Heart left ventricle (tissue), 16 donors: ENCODE measurements around the gene LPP. TPM values are rescaled to one million over a fixed set of nuclear protein-coding genes. Genes with fewer than 3 reads are reported as not detected.

Experiments
- ATAC-seq, 4 donors: fragments of 200-7000 bp; cut with Tn5 transposase; one replicate each; pipeline ENCODE4 v1.9.1; 2020 to 2022; ENCODE audit warnings: moderate library complexity in 4 of 4, mild to moderate bottlenecking in 3 of 4, moderate number of reproducible peaks in 1 of 4
- DNase-seq, 5 donors: peaks; one replicate each; pipeline ENCODE4 v3.0.0-alpha.2; 2020
- H3K27ac ChIP-seq, 12 donors: fragments of 200-600 bp; sonication (generic) in 4 of 12; one replicate each; pipeline versions ENCODE4 v1.5.0 to v1.8.0; 2016 to 2022; ENCODE audit warnings: mild to moderate bottlenecking in 2 of 12
- H3K27me3 ChIP-seq, 9 donors: fragments of 200-600 bp; sonication (generic) in 2 of 9; one replicate each; pipeline versions ENCODE4 v1.5.1 to v1.8.0; 2016 to 2022; ENCODE audit warnings: mild to moderate bottlenecking in 3 of 9
- H3K36me3 ChIP-seq, 9 donors: fragments of 200-600 bp; sonication (generic) in 2 of 9; one replicate each; pipeline versions ENCODE4 v1.5.0 to v1.8.0; 2018 to 2022; ENCODE audit warnings: mild to moderate bottlenecking in 2 of 9
- H3K4me1 ChIP-seq, 12 donors: fragments of 200-600 bp; sonication (generic) in 4 of 12; one replicate each; pipeline versions ENCODE4 v1.5.0 to v1.8.0; 2016 to 2022; ENCODE audit warnings: mild to moderate bottlenecking in 3 of 12
- H3K4me3 ChIP-seq, 12 donors: fragments of 200-600 bp; sonication (generic) in 4 of 12; one replicate each; pipeline versions ENCODE4 v1.5.0 to v1.8.0; 2017 to 2022; ENCODE audit warnings: mild to moderate bottlenecking in 9 of 12, moderate library complexity in 4 of 12
- H3K9me3 ChIP-seq, 12 donors: fragments of 200-600 bp; sonication (generic) in 4 of 12; one replicate each; pipeline versions ENCODE4 v1.5.0 to v1.8.0; 2016 to 2022; ENCODE audit warnings: mild to moderate bottlenecking in 1 of 12
- POLR2A ChIP-seq, 2 donors: fragments of 450-650 bp; IDR thresholded peaks; one replicate each; pipeline ENCODE4 v1.6.1; 2017; ENCODE audit warnings: antibody characterized with exemption in 2 of 2, mild to moderate bottlenecking in 2 of 2, moderate library complexity in 2 of 2
- WGBS, 4 donors: extraction: QIAGEN DNeasy Blood & Tissue Kit in 2 of 4; methylation state at CpG; one replicate each; pipeline versions ENCODE4 v1.1.5 to v1.1.7; 2013 to 2018; 5-methylcytosine and 5-hydroxymethylcytosine counted together
- intact Hi-C, 10 donors: fragments of 100-400 bp; cut with DNase I; formaldehyde crosslinking; loops; one replicate each; pipeline versions ENCODE4 v1.11.1 to v1.14.2; 2022
- polyA plus RNA-seq, 2 donors: library from polyadenylated mRNA; stranded (reverse); fragments of 200-250 nt; gene quantifications; one replicate each; pipeline ENCODE4 v1.2.3, GENCODE V29; 2013
- total RNA-seq, 9 donors: library from RNA; depleted of rRNA in 2 of 9; stranded (reverse); fragments of >200 nt in 2 of 9; fragmentation: NEBNext Ultra II Directional in 3 of 9; extraction: Animal tissue kit (Norgen Biotek cat#: 25700) in 3 of 9; gene quantifications; one replicate each; pipeline versions ENCODE4 v1.1.0 to v1.2.4, GENCODE V29; 2016 to 2023
- TF ChIP-seq, protein P1 (sequence below), 12 donors: fragments of 200-600 bp; sonication (generic) in 4 of 12; IDR thresholded peaks; one replicate each; pipeline versions ENCODE4 v1.5.0 to v1.8.0; 2018 to 2022; ENCODE audit warnings: antibody characterized with exemption in 12 of 12, mild to moderate bottlenecking in 5 of 12
- donor health status: ischemic (EF 13 %, LVEDD 7.1; RV severe dilation, severe dysfunction).
- donor health status: healthy with polysubstance abuse.
- donor health status: DM: no; HTN: yes; CAD: no.
- donor health status: DM: no; HTN: no; CAD: no.
- donor health status: ischemic (EF 25% LVEDD 6.9; RV normal size, moderate dysfunction).
- donor health status: ischemic (EF 25% LVEDD 5.7; RV mildly dilated, moderate dysfunction).
- donor health status: healthy.
- donor health status: DM: yes; HTN: yes; CAD: no.
- donor health status: ischemic (EF 35%, LVEDD 5.7; RV mildly dilated, moderate dysfunction).
- donor health status: nonischemic (EF 11% LVEDD 7.7; RV severe dilation, severe dysfunction).
- donor health status: DM: yes; HTN: yes; CAD: no.
- donor health status: PGD.
- donor health status: ischemic (EF 29% LVEDD 5.4; RV normal size, mild dysfunction).
- donor health status: nonischemic (EF 23%, LVEDD 6.1; RV moderate dilation, normal function).

Gene LPP
- total and polyA plus RNA-seq, 11 donors: 9.2 to 178 (median 100) TPM

DNA sequence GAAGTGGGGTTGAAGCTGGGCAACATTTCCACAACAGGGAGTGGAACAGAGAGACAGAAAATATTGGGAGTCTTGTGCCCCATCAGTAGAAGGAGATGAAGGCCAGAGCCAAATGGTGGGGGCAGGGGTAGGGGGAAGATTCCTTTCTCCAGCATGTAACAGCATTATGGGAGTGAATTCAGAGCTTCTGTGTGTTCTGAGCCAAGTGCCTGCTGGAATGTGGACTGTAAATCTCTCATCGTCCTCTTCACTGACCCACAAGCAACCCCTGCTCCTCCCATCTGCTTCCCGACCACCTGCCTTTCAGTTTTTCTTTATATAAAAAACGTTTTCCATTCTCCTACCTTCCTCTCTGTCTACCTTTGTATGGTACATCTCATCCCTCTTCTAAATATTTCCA lies 673.6 kb downstream of the LPP start:
- no peak for TF ChIP-seq POLR2A (IDR thresholded peaks at IDR 0.05)
- TF ChIP-seq, protein P1, sequence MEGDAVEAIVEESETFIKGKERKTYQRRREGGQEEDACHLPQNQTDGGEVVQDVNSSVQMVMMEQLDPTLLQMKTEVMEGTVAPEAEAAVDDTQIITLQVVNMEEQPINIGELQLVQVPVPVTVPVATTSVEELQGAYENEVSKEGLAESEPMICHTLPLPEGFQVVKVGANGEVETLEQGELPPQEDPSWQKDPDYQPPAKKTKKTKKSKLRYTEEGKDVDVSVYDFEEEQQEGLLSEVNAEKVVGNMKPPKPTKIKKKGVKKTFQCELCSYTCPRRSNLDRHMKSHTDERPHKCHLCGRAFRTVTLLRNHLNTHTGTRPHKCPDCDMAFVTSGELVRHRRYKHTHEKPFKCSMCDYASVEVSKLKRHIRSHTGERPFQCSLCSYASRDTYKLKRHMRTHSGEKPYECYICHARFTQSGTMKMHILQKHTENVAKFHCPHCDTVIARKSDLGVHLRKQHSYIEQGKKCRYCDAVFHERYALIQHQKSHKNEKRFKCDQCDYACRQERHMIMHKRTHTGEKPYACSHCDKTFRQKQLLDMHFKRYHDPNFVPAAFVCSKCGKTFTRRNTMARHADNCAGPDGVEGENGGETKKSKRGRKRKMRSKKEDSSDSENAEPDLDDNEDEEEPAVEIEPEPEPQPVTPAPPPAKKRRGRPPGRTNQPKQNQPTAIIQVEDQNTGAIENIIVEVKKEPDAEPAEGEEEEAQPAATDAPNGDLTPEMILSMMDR (IDR thresholded peaks at IDR 0.05): no peak
- no peak overlapping the region for H3K4me3 ChIP-seq
- DNase-seq (no peak), ATAC-seq (peak in 1 of 4 donors; percentile 39)
- H3K4me1 ChIP-seq: peaks cover 0 to 44% (median 3%) of the 10 kb centered on the region in 12 donors
- H3K27ac ChIP-seq: no peak overlapping the region
- WGBS, 4 donors: 45 to 53% (median 50%) methylated on average over 3 of the region's 3 CpGs
- no peaks in the 10 kb centered on the region for H3K36me3 ChIP-seq
- H3K27me3 ChIP-seq: no peaks in the 10 kb centered on the region
- H3K9me3 ChIP-seq: no peaks in the 10 kb centered on the region
- intact Hi-C loops: no loop called here

DNA sequence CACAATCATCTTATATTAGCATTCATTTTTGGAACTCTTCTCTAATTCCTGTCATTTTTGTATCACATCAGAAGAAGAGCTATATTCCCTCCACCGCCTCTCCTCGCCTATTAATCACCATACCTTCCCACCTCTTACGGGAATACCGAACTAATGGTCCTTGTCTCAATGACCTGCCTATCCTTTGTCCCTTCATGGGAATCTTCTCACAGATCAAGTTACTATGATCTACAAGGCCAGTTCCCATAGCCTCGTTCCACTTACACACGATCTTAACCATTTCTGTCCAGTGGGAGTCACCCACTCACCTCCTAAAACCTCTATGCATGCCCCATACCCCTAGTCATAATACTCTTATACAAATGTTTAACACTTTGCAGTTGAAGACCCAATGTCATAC lies 675.2 kb downstream of the LPP start:
- Histone ChIP-seq H3K36me3 (no peaks in the 10 kb centered on the region), H3K9me3 (no peaks in the 10 kb centered on the region), H3K27ac (peak overlapping the region in 1 of 12 donors; percentile 54), H3K27me3 (no peaks in the 10 kb centered on the region), H3K4me3 (no peak overlapping the region), H3K4me1 (peaks cover 0 to 43% (median 6%) of the 10 kb centered on the region in 12 donors)
- intact Hi-C loops: no loop called here
- TF ChIP-seq, protein P1 (IDR thresholded peaks at IDR 0.05): no peak
- TF ChIP-seq POLR2A (IDR thresholded peaks at IDR 0.05): no peak
- 81 to 92% (median 88%) methylated on average over 6 of the region's 6 CpGs for WGBS, 4 donors
- no peak for DNase-seq
- ATAC-seq: no peak

DNA sequence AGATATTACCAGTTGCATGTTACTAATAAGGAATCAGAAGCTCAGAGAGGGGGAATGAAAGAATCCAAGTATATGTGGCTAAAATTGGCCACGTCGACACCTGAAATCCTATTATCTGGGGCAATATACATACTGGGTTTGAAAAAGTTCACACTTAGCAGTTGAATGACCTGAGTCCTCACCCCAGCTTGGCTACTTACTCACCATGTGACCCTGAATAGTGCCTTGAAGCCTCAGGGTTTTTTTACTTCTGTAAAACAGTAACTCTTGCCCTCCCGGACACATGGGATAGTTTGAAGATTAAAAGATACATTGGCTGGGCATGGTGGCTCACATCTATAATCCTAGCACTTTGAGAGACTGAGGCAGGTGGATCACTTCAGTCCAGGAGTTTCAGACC lies 675.6 kb downstream of the LPP start:
- peak overlapping the region in 1 of 12 donors; percentile 54 for H3K27ac ChIP-seq
- H3K36me3 ChIP-seq: no peaks in the 10 kb centered on the region
- WGBS, 4 donors: 79 to 87% (median 86%) methylated on average over 3 of the region's 3 CpGs
- no peaks in the 10 kb centered on the region for H3K27me3 ChIP-seq
- intact Hi-C loops: no loop called here
- no peak for DNase-seq
- TF ChIP-seq POLR2A (IDR thresholded peaks at IDR 0.05): no peak
- peaks cover 0 to 43% (median 6%) of the 10 kb centered on the region in 12 donors for H3K4me1 ChIP-seq
- H3K4me3 ChIP-seq: no peak overlapping the region
- no peak for ATAC-seq
- no peaks in the 10 kb centered on the region for H3K9me3 ChIP-seq

DNA sequence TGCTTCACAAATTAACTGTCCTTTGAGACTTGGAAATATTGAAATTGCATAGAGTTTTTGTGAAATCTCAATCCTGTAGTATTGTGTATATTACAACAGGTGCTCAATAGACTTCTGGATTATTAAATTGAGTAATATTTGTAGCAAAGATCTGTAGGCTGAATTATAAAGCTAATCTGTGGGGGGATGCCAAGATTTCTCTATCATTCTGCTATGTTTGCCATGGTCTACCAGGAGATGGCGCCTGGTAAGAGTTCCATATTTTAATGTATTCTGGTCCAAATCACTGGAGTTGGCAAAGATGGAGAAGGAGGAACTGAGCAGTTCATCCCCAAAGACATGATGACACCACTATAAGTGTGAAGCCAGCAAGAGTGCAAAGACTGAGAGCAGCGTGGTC lies 676.9 kb downstream of the LPP start:
- TF ChIP-seq, protein P1 (IDR thresholded peaks at IDR 0.05): peak in 3 of 12 donors; percentile 17 to 22 (median 20)
- no peak for TF ChIP-seq POLR2A (IDR thresholded peaks at IDR 0.05)
- peak in 3 of 4 donors; percentile 12 to 65 (median 37) for ATAC-seq
- 89 to 97% (median 93%) methylated on average over 2 of the region's 2 CpGs for WGBS, 4 donors
- no peaks in the 10 kb centered on the region for H3K36me3 ChIP-seq
- H3K9me3 ChIP-seq: no peaks in the 10 kb centered on the region
- H3K27ac ChIP-seq: peak overlapping the region in 1 of 12 donors; percentile 65
- intact Hi-C loops: no loop called here
- H3K27me3 ChIP-seq: no peaks in the 10 kb centered on the region
- peaks cover 0 to 43% (median 6%) of the 10 kb centered on the region in 12 donors for H3K4me1 ChIP-seq
- DNase-seq: no peak
- no peak overlapping the region for H3K4me3 ChIP-seq

DNA sequence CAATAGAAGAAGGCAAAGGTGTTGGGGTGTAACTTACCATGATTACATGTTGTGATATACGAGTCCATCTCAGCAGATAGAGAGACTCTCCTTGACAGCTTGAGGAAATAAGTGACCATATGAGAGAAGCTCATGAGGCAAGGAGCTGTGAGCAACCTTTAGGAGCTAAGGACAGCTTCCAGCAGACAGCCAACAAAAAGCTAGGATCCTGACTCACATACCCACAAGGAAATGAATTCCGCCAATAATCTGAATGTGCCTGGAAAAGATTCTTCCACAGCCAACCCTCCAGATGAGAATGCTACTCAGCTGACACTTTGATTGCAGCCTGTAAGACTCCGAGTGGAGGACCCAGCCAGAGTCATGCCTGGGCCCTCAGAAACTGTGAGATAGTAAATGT lies 678.2 kb downstream of the LPP start:
- ATAC-seq: peak in 1 of 4 donors; percentile 17
- intact Hi-C loops: no loop called here
- no peaks in the 10 kb centered on the region for H3K36me3 ChIP-seq
- H3K4me3 ChIP-seq: no peak overlapping the region
- 89 to 96% (median 91%) methylated on average over 3 of the region's 3 CpGs for WGBS, 4 donors
- TF ChIP-seq POLR2A (IDR thresholded peaks at IDR 0.05): no peak
- TF ChIP-seq, protein P1 (IDR thresholded peaks at IDR 0.05): no peak
- no peaks in the 10 kb centered on the region for H3K9me3 ChIP-seq
- H3K4me1 ChIP-seq: peaks cover 0 to 43% (median 6%) of the 10 kb centered on the region in 12 donors
- no peak overlapping the region for H3K27ac ChIP-seq
- DNase-seq: no peak
- H3K27me3 ChIP-seq: no peaks in the 10 kb centered on the region
